Endometrial microvascular endothelial cells (primary cell): ENCODE results near the gene ADGRE1. TPM values are rescaled to one million over a fixed set of nuclear protein-coding genes. Genes with fewer than 3 reads are reported as not detected.

ENCODE experiments used
- in situ Hi-C: cut with HindIII; loops from 2 replicates; pipeline ENCODE4 v1.10.0; 2017; ENCODE audit warnings: low sequenced_read_pairs, low pct_unique_long_range_greater_than_20kb; ENCODE audit errors: inconsistent ontology term
- total RNA-seq: library from RNA; depleted of rRNA; stranded (reverse); fragments of >200 nt; gene quantifications from one replicate; pipeline ENCODE4 v1.2.3, GENCODE V29; 2015; ENCODE audit errors: inconsistent ontology term

Gene ADGRE1
- total RNA-seq, 1 donor from 2014 or later = not detected

GRCh38 chr19:6935618-6936017 lies 48.2 kb downstream of the ADGRE1 start:
- in situ Hi-C loops = no loop called here

- in situ Hi-C loops = no loop called here
Observed at GRCh38 chr19:6945733-6946132, 58.4 kb downstream of the ADGRE1 start.

GRCh38 chr19:6947745-6948144 lies 60.4 kb downstream of the ADGRE1 start:
- in situ Hi-C loops = no loop called here

- in situ Hi-C loops = no loop called here
Observed at GRCh38 chr19:6948884-6949283, 61.5 kb downstream of the ADGRE1 start.

GRCh38 chr19:6952956-6953355 lies 65.6 kb downstream of the ADGRE1 start:
- in situ Hi-C loops = no loop called here

GRCh38 chr19:6955082-6955481 lies 67.7 kb downstream of the ADGRE1 start:
- in situ Hi-C loops = no loop called here

GRCh38 chr19:6956573-6956972 lies 69.2 kb downstream of the ADGRE1 start:
- in situ Hi-C loops = no loop called here

GRCh38 chr19:6958791-6959190 lies 71.4 kb downstream of the ADGRE1 start:
- in situ Hi-C loops = no loop called here

- in situ Hi-C loops = no loop called here
Observed at GRCh38 chr19:6963244-6963852, 76.0 kb downstream of the ADGRE1 start.

GRCh38 chr19:6963937-6964336 lies 76.6 kb downstream of the ADGRE1 start:
- in situ Hi-C loops = no loop called here

GRCh38 chr19:6967967-6968366 lies 80.6 kb downstream of the ADGRE1 start:
- in situ Hi-C loops = no loop called here

- in situ Hi-C loops = no loop called here
Observed at GRCh38 chr19:6969490-6969889, 82.1 kb downstream of the ADGRE1 start.

- in situ Hi-C loops = no loop called here
Observed at GRCh38 chr19:6970021-6970420, 82.6 kb downstream of the ADGRE1 start.

GRCh38 chr19:6970443-6970842 lies 83.1 kb downstream of the ADGRE1 start:
- in situ Hi-C loops = no loop called here

GRCh38 chr19:6971366-6971765 lies 84.0 kb downstream of the ADGRE1 start:
- in situ Hi-C loops = no loop called here

GRCh38 chr19:6976197-6976596 lies 88.8 kb downstream of the ADGRE1 start:
- in situ Hi-C loops = no loop called here

GRCh38 chr19:6979399-6979798 lies 92.0 kb downstream of the ADGRE1 start:
- in situ Hi-C loops = no loop called here

GRCh38 chr19:6983448-6983847 lies 96.1 kb downstream of the ADGRE1 start:
- in situ Hi-C loops = no loop called here

GRCh38 chr19:6987850-6988249 lies 100.5 kb downstream of the ADGRE1 start:
- in situ Hi-C loops = no loop called here

GRCh38 chr19:6988257-6988656 lies 100.9 kb downstream of the ADGRE1 start:
- in situ Hi-C loops = no loop called here
